ENCODE data around the gene POLR3H.
A peak's percentile ranks its signal among the peaks of the same experiment; 100 is the strongest.

The POLR3H gene

GRCh38 chr22:41482319-41482935, 61.8 kb downstream of the POLR3H start:
- Mint-ChIP-seq H3K4me3 (no peak overlapping the region), H3K9me3 (no peaks in the 10 kb centered on the region), H3K27me3 (ENCODE audit: low read depth) (no peaks in the 10 kb centered on the region), H3K4me1 (peaks cover 46% of the 10 kb centered on the region), H3K36me3 (ENCODE audit: low read depth) (no peaks in the 10 kb centered on the region), H3K27ac (peak overlapping the region; percentile 5 to 50 (median 49))
- no peak for TF ChIP-seq CTCF (IDR thresholded peaks at IDR 0.05; ENCODE audit: unreplicated experiment in 3 of 3)

GRCh38 chr22:41481925-41482318, 62.3 kb downstream of the POLR3H start:
- no peak overlapping the region for H3K4me3 Mint-ChIP-seq
- H3K36me3 Mint-ChIP-seq (ENCODE audit: low read depth) = no peaks in the 10 kb centered on the region
- no peak for TF ChIP-seq CTCF (IDR thresholded peaks at IDR 0.05; ENCODE audit: unreplicated experiment in 3 of 3)
- no peaks in the 10 kb centered on the region for H3K27me3 Mint-ChIP-seq (ENCODE audit: low read depth)
- peak overlapping the region in 1 of 3 experiments; percentile 50 for H3K27ac Mint-ChIP-seq
- no peaks in the 10 kb centered on the region for H3K9me3 Mint-ChIP-seq
- peaks cover 41% of the 10 kb centered on the region for H3K4me1 Mint-ChIP-seq

- no peaks in the 10 kb centered on the region for H3K27me3 Mint-ChIP-seq (ENCODE audit: low read depth)
- H3K9me3 Mint-ChIP-seq = no peaks in the 10 kb centered on the region
- peak overlapping the region in 1 of 3 experiments; percentile 12 for H3K27ac Mint-ChIP-seq
- no peak for TF ChIP-seq CTCF (IDR thresholded peaks at IDR 0.05; ENCODE audit: unreplicated experiment in 3 of 3)
- H3K4me1 Mint-ChIP-seq = peaks cover 39% of the 10 kb centered on the region
- H3K4me3 Mint-ChIP-seq = no peak overlapping the region
- H3K36me3 Mint-ChIP-seq (ENCODE audit: low read depth) = no peaks in the 10 kb centered on the region
These were observed 63.0 kb downstream of the POLR3H start for GRCh38 chr22:41481131-41481830.

GRCh38 chr22:41480397-41480735, 63.9 kb downstream of the POLR3H start:
- Mint-ChIP-seq H3K36me3 (ENCODE audit: low read depth) (no peaks in the 10 kb centered on the region), H3K4me1 (peaks cover 39% of the 10 kb centered on the region), H3K27ac (peak overlapping the region in 2 of 3 experiments; percentile 12 to 51), H3K27me3 (ENCODE audit: low read depth) (no peaks in the 10 kb centered on the region), H3K4me3 (no peak overlapping the region), H3K9me3 (no peaks in the 10 kb centered on the region)
- no peak for TF ChIP-seq CTCF (IDR thresholded peaks at IDR 0.05; ENCODE audit: unreplicated experiment in 3 of 3)

GRCh38 chr22:41479671-41480396, 64.4 kb downstream of the POLR3H start:
- Mint-ChIP-seq H3K27ac (peak overlapping the region in 2 of 3 experiments; percentile 12 to 51), H3K27me3 (ENCODE audit: low read depth) (no peaks in the 10 kb centered on the region), H3K4me1 (peaks cover 39% of the 10 kb centered on the region), H3K36me3 (ENCODE audit: low read depth) (no peaks in the 10 kb centered on the region), H3K9me3 (no peaks in the 10 kb centered on the region), H3K4me3 (no peak overlapping the region)
- TF ChIP-seq CTCF (IDR thresholded peaks at IDR 0.05; ENCODE audit: unreplicated experiment in 3 of 3) = no peak

Data from nephron (organoid).